ENCODE results near the gene MRPS18A.

- TF ChIP-seq CTCF (IDR thresholded peaks at IDR 0.05) (no peak), POLR2AphosphoS5 (IDR thresholded peaks at IDR 0.05) (no peak), POLR2A (IDR thresholded peaks at IDR 0.05) (no peak)
Measured at GRCh38 chr6:43710576-43710975, 23.0 kb upstream of the MRPS18A start.
